A172 (cell line): ENCODE measurements around the gene FOXF1. TPM values are rescaled to one million over a fixed set of nuclear protein-coding genes. Genes with fewer than 3 reads are reported as not detected.

Experiments used
- DNase-seq: peaks from one replicate; pipeline ENCODE4 v3.0.0-alpha.2; 2015; ENCODE audit warnings: low spot score
- total RNA-seq: library from RNA; depleted of rRNA; stranded (reverse); fragments of >200 nt; shearing (Covaris generic); gene quantifications from 2 replicates; pipeline ENCODE4 v1.2.3, GENCODE V29; 2014

FOXF1 gene
- total RNA-seq, 1 experiment from 2014 or later, result 2.1 TPM

DNA sequence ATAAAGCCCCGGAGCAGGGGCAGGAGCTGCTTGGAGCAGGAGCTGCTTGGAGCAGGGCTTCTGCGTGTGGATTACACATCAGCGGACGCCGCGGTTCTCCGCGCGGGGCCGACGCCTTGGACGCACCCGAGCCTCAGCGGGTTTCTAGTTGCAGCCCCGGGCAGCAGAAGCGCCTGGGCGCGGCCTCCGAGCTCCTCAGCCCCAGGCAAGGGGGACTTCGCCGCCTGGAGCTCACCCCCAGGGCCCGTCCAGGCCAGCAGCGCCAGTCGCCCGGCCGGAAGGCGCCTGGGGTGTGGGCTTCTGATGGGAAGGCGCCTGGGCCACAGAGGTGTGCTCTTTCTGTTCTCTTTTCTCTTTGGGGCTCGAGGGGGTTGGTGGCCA is 6.3 kb downstream of the FOXF1 start:
- DNase-seq, result no peak

DNA sequence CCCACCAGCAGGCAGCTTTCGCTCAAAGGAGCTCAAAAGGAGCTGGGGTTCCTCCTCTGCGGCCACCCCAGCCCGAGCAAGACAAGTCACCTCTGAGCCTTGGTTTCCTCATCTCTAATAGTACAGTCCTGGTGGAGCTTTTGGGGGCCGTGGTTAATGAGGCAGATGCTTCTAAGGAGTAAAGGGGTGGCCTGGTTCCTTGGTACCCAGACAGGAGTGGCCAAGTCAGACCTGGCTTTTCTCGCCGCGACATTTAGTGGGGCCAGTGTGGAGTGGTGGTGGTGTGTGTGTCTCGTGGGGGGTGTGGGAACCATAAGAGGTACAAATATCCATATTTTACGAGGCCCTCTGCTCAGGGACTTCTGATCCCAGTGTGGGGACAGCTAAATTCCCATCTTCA is 6.7 kb downstream of the FOXF1 start:
- no peak for DNase-seq

DNA sequence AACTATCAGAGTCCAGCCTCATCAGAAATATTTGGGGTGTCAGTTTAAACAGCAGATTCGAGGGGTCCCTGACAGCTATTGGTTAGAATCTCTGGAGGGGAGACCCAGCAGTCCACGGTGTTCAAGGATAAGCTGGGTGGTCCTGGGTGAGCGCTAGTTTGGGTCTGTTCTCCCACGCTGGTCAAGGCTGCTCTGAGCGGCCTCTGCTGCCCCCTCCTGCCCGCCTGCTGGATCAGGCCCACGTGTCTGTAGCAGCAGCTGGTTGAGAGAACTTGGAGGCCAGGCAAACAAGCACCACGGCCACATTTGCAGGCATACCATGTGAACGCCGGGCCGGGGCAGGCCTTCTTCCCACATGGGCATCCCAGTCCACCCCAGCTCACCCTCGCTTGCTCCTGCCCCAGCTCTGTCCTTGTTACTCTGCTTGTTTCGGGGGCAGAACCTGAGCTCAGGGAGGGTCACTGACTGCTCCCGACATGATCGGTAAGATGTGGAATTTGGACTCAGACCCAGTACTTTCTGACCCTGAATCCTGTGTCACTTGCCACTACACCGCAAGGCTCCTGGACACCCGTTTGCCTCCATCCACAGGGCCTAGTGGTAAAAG is 7.4 kb downstream of the FOXF1 start:
- peak; percentile 57 for DNase-seq

DNA sequence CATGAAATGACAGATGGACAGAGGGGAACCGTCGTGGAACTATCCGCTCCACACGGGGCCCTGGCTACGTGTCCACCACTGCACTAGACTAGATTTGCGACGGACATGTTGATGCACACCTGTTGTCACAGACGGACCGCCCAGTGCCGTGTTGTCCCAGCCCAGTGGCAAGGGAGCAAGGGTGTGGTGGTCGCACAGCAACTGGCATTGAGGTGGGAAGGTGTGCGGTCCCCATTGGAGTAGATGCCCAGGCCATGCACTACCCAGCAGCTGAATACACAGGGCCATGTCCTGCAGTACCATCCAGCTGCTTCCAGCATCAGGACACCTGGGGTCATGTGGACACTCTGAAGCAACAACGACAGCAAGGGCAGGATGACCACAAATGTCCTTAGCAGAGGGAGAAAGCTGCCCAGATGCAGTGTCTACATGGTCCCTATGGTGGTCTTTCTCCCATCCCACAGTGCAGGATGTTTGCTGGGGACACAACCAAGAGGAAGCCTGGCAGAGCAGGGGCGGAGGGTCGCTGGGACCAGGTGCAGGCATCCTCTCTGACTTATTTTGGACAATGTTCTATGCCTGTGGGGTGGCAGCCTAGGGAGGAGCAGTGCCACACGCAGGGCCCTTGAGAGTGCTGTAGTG is 8.8 kb downstream of the FOXF1 start:
- no peak for DNase-seq

DNA sequence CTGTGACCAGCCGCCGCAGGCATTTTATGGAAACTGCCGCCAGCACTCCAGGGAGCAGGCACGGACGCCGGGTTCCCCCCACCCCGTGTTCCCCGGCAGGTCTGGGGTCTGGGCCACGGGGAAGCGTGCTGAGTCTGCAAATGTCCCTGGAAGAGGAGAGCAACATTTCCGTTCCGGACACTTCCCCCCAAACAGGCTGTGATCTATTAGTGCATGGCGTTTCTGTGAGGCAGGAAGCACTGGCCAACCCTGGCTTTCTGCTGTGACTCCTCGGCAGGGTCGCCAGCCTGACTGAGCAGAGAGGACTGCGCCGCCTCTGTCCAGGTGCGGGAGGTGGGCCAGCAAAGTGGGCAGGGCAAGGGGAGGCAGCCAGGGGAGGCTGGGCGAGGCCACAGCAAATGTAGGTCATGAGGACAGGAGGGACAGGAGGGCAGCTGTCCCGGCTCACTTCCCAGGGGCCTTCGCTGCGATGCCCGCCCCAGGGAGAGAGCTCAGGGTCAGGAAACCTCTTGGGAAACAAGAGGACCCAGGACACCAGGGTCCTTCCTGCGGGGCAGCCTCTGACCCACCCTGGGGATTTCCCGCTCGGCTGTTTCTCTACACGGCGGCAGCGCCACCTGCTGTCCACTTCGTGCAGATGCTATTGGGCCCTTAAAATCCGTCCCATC is 9.5 kb downstream of the FOXF1 start:
- DNase-seq, result peak; percentile 58

DNA sequence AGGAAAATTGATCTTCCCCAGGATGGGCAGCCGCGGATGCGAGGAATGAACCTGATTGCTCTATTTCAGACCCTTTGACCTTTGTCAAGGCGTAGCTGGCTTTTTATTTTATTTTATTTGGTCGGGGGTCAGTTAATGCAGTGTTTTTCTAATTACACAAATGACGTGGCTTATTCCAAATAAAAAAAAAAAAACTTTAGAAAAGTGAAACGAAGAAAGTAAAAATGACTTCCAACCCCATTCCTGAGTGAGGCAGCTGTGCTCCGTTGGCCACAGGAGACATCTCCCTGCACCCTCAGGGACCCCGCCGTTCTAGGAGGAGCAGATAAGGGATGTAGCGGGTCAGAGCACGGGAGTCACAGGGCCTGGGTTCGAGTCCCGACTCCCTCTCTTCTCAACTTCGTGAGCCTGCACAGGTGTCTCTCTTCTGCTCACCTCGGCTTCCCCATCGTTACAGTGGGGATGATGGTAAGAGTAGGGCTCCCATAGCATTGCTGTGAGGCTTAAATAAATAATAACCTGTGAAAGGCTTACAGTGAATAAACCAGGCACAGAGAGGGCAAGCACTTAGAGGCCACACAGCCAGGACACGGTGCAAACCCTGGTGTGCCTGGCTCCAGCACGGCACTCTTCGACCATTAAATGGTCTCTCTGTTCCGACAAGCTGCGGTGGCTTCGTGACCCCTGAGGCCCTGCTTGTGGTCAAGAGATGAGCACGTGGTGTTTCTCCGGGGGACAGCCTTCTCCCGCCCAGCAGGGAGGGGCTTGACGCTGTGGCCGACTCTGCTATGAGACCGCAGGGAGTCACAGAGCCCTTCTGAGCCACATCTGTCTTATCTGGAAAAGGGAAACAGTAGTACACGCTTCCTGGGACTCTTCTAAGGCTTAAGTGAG is 10.2 kb downstream of the FOXF1 start:
- no peak for DNase-seq

DNA sequence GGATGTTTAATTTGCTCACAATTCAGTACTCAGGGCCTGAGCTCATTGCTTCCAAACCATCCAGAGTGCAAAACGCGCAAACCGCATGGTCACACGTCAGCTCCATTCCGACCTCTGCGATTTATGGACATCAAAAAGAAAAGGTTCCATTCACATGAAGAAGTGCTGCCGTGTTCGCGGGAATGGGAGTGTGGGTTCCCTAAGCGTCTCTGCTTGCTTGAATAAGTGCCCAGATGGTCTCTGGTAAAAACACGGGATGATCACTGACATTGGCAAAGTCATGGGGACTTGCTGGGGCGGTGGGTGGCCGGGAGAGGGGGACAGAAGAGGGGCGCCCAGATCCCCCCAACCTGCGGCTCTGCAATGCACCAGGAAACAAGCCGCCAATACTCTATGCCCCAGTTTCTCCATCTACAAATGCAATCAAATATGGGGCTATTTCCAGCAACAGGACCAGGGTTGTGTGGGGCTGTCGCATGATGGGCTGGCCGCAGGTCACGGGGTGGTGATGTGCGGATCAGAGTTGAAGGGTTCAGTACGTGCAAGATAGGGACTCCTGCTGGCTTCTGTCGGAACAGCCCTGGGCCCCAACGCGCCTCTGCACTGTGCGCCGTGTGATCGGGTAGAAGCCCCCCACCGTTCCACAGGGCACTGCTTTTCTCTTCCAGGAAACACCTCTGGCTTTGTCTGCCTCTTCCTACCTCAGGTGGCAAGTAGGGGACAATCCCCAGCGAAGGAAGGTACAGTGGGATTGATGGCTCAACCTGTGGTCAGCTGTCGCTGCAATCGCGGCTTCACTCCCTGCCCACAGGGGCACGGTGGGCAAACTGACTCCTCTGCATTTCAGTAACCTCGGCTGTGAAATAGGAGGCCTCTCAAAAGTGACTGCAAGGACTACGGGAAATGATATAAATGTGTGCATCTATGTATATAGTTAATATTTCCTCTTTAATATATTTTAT is 11.2 kb downstream of the FOXF1 start:
- DNase-seq, result no peak

DNA sequence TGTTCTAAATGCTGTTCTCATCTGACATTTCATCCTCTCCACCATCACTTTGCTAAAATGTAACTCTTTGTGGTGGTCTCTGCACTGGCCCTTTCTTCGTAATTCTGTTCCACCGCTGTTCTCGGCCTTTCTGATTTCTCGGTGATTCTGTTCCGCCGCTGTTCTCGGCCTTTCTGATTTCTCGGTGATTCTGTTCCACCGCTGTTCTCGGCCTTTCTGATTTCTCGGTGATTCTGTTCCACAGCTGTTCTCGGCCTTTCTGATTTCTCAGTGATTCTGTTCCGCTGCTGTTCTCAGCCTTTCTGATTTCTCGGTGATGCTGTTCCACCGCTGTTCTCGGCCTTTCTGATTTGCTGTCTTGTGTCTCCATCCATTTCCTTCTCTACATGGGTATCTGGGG is 12.3 kb downstream of the FOXF1 start:
- no peak for DNase-seq

DNA sequence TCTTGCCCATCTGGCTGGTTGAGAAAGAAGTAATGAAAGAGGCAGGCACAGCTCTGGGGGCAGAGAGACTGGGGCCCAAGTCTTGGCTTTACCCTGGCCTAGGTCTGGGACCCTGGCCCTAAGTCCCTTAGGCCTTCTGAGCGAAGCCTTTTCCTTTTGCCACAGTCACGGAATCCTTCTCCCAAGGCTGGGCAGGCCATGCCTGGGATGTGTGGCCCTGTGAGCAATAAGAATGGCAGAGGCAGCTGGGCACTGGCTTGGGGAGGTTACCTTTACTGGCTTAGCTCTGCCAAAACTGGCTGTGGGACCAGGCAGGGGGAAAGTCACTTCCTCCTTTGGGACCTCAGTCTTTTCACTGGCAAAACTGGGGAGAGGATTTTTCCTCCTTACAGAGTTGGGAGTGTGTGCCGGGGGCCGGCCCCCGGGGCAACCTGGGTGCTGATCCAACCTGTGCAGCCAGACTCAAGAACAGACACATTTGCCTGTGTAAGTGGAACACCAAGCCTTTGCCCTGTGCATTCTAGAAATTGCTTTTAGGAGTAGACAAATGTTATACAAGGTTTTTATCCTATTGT is 12.9 kb downstream of the FOXF1 start:
- DNase-seq, result no peak

DNA sequence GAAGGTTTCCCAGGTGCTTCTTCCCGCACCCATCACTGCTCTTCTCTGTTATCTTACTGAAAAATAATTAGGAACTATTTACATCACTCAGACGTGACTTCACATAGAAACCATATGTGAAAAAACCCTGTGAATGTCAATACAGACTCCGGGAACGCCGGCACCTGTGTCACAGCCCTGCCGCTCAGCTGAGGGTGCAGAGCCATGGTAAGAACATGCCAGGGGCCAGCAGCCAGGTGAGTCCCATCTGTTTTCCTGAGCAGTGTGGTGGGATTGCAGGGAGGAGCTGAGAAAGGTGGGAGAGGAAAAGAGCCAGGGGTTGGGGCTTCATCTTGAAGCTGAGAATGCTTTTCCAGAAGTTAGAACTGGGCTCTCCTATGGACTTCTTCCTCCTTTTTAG is 13.7 kb downstream of the FOXF1 start:
- DNase-seq, result no peak

DNA sequence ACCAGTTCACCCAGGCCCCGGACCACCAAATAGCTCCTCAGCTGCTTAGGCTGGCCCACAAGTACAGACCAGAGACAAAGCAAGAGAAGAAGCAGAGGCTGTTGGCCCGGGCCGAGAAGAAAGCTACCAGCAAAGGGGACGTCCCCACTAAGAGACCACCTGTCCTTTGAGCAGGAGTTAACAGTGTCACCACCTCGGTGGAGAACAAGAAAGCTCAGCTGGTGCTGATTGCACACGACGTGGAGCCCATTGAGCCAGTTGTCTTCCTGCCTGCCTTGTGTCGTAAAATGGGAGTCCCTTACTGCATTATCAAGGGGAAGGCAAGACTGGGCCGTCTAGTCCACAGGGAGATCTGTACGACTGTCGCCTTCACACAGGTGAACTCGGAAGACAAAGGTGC is 15.4 kb downstream of the FOXF1 start:
- DNase-seq, result no peak

DNA sequence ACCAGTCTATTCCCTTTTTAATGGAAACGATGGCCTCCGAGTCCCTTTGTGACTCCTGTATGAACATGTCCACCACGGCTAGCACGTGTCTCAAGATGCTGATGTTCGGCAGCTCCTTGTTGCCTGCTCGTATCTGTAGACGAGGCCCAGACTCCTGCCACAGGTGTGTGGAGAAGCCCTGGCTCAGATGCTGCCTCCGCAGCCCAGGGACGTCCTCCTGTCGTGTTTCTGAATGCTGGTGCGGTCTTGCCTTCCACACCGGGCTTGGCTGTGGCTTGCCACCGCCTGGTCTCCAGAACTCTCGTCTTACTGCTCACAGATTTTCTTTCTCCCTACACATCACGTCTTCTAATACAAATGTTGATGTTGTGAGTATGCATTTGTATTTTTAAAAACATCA is 17.0 kb downstream of the FOXF1 start:
- DNase-seq, result no peak

DNA sequence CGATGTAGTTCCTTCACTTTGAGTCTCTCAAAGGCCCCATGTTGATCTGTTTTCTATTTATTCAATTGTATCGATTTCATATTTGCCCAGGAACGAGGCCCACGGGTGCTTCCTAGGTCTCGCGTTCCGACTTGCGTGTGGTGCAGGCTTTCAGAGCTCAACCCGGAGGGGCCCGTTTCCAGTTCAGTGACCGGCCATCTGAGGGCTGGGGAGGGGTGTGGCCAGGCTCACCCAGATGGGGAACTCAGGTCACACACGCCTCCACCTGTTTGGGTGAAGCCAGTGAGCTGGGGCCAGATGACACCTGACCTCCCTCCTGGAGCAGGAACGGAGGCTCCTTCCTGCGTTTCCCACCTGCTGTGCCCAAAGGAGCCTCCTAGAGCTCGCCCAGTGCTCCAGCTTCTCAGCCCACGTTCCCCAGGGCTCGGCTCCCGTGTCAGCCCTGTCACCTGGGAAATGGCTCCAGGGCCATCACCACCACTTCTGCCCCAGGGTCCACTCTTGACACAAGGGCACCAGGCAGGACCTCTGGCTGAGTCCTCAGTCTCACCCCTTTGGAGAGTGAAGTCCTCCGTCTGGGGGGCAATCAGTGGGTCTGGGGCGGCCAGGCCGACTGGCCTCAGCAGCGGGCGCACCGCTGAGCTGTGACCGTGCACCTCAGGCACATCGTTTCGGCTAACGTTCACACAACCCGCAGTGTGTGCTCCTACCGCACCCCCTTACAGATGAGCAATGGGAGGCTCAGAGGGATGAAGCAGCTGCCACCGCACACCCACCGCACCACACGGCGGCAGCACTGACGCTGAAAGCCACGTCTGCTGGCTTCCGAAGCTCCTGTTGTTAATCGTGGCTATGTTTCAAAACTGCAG is 18.0 kb downstream of the FOXF1 start:
- DNase-seq, result no peak

DNA sequence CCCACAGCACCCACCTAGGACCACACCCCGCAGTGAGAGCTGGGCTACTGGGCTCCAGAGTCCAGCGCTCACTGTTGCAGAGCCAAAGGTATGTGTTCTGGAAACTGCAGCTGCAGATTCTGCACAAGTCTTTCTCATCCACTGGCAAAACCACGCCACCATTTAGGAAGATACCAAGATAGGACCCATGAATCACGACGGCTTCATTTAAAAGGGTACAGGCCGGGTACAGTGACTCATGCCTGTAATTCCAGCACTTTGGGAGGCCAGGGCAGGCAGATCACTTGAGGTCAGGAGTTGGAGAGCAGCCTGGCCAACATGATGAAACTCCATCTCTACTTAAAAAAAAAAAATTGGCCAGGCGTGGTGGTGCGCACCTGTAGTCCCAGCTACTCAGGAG is 18.8 kb downstream of the FOXF1 start:
- DNase-seq, result peak; percentile 81

DNA sequence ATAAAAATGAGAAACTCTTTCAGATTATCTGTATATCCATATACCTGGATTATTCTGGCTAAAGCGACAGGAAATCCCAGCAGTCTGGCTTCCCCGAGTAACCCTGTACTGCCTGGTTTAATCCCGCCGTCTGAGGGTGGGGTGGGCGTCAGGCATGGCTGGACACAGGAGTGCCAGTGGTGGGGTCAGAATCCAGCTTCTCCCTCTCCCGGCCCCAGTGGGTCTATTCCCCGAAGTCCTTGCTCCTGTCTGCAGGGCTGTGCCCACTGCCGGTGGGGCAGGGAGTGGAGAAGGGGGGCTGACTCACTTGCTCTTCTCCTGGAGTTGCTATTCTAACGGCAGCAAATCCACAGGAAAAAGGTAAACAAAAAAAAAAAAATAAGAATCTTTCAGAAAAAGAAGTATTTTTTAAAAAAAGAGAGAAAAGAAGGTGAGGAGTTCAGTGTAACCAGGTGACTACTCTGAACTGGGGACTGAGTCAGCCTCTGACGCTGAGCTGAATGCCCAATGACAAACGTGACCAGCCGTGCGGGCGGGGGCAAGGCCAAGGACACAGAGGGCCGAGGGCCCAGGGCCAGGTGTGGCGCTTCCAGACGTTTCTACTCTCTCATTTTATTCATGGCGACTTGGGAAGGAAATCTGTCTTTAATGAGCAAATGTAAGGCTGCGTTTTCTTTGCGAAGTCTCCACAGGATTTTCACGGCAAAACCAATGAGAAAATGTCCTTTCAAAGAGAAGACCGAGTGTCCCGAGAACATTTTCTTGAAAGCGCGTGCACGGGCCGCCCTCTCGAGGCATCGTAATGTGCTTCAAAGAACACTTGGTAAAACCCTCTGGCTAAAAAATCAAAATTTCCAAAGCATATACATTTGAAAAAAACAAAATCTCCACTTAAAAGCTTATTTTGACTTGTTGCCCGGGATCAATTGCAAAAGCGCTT is 20.2 kb downstream of the FOXF1 start:
- no peak for DNase-seq

DNA sequence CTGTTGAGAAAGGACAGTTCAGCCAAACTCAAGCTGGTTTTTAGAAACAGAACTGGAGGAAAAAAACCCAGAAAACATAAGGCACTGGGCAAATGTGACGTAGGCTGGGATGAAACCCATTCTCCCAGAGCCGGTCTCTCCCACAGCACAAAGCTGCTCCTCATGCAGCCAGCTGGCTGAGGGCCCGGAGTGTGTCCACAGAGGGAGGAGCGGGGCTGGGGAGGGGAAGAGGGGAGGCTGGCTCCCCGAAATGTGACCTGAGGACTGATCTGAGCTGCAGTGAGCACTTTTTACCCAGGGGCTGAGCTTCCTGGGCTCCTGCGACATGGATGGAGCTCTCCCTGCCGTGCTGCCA is 20.8 kb downstream of the FOXF1 start:
- DNase-seq, result no peak

DNA sequence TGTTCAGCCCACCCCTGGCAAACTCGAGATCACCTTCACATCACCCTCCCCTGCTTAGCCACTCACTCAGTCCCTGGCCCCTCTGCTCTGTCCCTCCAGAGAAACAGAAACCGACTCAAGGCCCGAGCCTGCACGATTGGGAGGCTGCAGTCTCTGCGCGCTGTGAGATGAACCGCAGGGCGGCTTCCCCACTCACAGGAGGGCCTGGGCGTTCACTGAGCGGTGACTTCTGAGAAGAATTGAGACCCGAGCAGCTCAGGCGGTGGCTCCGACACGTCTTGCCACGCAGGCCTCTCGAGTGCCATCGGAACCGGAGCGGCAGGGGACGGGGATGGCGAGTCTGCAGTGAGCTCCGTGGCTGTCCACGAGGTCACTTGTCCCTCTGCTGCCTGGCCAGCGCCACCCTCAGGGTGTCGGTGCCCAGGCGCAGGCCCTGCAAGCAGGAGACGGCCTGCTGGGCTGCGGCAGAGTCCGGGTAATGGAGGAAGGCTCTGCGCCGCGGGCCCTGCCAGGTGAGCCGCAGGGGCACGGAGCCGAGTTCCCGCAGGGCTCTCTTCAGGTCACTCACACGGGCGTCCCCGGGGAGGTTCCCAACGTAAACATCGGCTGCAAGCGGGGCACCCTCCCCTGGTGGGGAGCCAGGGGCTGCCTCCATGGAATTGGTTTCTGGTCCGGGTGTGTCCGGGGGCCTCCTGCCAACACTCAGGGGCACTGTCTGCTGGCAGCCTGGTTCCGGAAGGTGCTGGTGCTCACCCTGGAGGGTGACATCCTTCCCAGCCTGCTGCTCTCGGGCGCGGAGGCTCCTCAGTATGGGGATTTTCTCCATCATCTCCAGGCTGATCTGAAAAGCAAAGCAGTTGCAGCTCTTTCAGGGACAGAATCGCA is 21.6 kb downstream of the FOXF1 start:
- no peak for DNase-seq

DNA sequence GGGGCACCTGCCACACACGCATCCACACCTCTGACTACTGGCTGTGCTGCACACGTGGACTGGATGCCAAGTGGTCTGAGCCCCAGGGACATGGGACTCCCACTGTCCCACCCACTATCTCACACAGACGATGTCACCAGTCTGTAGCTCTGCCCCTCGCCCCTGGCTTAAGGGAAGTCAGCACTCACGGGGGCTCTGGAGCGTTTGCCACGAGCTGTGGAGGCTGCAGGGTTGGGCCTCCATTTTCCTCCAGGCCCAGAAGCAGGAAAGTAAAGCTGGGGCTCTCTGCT is 22.1 kb downstream of the FOXF1 start:
- no peak for DNase-seq
